GM10266 (cell line): Measurements from ENCODE around the gene STK10.
"Not testable (repeated sequence)": the region's sequence is repeated elsewhere in the genome, so short reads cannot be mapped to it uniquely, and the experiment has no call there.

Experiments
- DNase-seq: peaks from one replicate; pipeline ENCODE4 v3.0.0; 2012; ENCODE audit errors: extremely low spot score
- CTCF ChIP-seq: IDR thresholded peaks from 2 replicates; pipeline ENCODE4 v1.5.1; 2012; ENCODE audit warnings: mild to moderate bottlenecking, low read depth; ENCODE audit not compliant: control insufficient read depth, insufficient read depth; ENCODE audit errors: missing control alignments

The STK10 gene

GRCh38 chr5:172164769-172165212, 23.2 kb downstream of the STK10 start:
- no peak for TF ChIP-seq CTCF
- DNase-seq = no peak

- no peak for DNase-seq
- TF ChIP-seq CTCF = no peak
Measured at GRCh38 chr5:172163346-172163745, 24.7 kb downstream of the STK10 start.

GRCh38 chr5:172162987-172163343, 25.1 kb downstream of the STK10 start:
- TF ChIP-seq CTCF = no peak
- no peak for DNase-seq

GRCh38 chr5:172162323-172162986, 25.6 kb downstream of the STK10 start:
- no peak for TF ChIP-seq CTCF
- DNase-seq = no peak

- no peak for TF ChIP-seq CTCF
- DNase-seq = no peak
Measured at GRCh38 chr5:172160506-172160905, 27.5 kb downstream of the STK10 start.

- DNase-seq = no peak
- TF ChIP-seq CTCF = no peak
Measured at GRCh38 chr5:172159016-172159415, 29.0 kb downstream of the STK10 start.

- no peak for DNase-seq
- no peak for TF ChIP-seq CTCF
Measured at GRCh38 chr5:172156541-172156994, 31.5 kb downstream of the STK10 start.

- not testable (repeated sequence) for DNase-seq
Measured at GRCh38 chr5:172155101-172155500, 32.9 kb downstream of the STK10 start.
